ENCODE measurements around the gene PCBD2.

DNA sequence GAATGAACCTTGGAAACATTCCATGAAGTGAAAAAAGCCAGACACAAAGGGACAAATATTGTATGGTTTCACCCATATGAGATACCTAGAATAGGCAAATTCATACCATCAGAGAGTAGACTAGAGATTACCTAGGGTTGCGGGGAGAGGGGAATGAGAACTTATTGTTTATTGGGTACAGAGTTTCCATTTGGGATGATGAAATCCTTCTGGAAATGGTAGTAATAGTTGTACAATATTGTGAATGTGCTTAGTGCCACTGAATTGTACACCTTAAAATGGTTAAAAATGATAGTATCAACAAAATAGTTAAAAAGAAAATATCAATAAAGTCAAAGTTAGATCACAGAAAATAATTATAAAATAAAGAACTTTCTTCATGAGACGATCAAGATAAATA is 88.2 kb downstream of the PCBD2 start:
- TF ChIP-seq, protein P1, sequence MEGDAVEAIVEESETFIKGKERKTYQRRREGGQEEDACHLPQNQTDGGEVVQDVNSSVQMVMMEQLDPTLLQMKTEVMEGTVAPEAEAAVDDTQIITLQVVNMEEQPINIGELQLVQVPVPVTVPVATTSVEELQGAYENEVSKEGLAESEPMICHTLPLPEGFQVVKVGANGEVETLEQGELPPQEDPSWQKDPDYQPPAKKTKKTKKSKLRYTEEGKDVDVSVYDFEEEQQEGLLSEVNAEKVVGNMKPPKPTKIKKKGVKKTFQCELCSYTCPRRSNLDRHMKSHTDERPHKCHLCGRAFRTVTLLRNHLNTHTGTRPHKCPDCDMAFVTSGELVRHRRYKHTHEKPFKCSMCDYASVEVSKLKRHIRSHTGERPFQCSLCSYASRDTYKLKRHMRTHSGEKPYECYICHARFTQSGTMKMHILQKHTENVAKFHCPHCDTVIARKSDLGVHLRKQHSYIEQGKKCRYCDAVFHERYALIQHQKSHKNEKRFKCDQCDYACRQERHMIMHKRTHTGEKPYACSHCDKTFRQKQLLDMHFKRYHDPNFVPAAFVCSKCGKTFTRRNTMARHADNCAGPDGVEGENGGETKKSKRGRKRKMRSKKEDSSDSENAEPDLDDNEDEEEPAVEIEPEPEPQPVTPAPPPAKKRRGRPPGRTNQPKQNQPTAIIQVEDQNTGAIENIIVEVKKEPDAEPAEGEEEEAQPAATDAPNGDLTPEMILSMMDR (IDR thresholded peaks at IDR 0.05; ENCODE audit: insufficient read depth, low read length, poor library complexity, severe bottlenecking), result no peak
- TF ChIP-seq EZH2phosphoT487 (conservative IDR thresholded peaks at IDR 0.05; ENCODE audit: low read length), result no peak
